Measurements from ENCODE around the gene TAS2R7.
"Not testable (repeated sequence)": the region's sequence is repeated elsewhere in the genome, so short reads cannot be mapped to it uniquely, and the experiment has no call there.

TAS2R7 gene

GRCh38 chr12:10802587-10802986 lies at the start of gene TAS2R7:
TAS2R7 (minus strand) TSS chr12:10802627; CDS start chr12:10802570, 57 bp downstream.
- no peak for DNase-seq (ENCODE audit: low spot score)

DNA sequence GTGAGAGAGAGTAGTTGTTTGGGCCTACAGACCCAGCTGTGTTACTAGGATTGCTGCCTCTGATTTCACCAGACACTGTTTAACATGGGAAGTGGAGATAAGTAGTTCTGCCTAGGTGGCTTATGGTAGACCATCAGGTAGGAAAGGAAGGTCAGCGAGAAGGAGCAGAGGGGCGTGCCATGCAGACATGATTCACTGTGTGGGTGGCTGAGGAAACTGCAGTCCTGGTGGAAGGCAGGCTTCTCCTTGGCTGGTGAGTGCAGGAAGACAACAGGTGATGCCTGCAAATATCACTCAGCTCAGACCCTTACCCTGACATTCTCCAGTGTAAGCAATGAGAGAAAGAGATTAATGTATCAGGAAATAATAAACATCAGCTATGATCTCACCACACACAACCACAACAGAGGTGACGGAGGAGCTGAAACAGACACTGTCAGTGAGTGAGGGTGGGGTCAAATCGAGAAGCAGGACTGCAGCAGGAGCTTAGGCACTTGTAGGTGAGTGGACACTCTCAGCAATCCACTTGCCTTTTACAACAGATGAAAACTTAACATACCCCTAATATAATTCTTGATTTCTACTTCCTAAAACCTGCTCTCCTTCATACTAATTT lies 48.9 kb upstream of the TAS2R7 start:
- no peak for DNase-seq (ENCODE audit: low spot score)

- DNase-seq (ENCODE audit: low spot score) = peak; percentile 2
These were observed 47.0 kb upstream of the TAS2R7 start, which contains the start of gene PRR4 for GRCh38 chr12:10849425-10849878. PRR4 (minus strand) TSS chr12:10849475; CDS start chr12:10849437, 38 bp downstream.

- DNase-seq (ENCODE audit: low spot score) = no peak
These were observed 45.3 kb upstream of the TAS2R7 start for GRCh38 chr12:10847744-10848143.

GRCh38 chr12:10842862-10843261 lies 40.4 kb upstream of the TAS2R7 start:
- DNase-seq (ENCODE audit: low spot score) = no peak

GRCh38 chr12:10838461-10838860 lies 36.0 kb upstream of the TAS2R7 start:
- DNase-seq (ENCODE audit: low spot score) = no peak

- DNase-seq (ENCODE audit: low spot score) = no peak
These were observed 27.6 kb upstream of the TAS2R7 start for GRCh38 chr12:10829994-10830393.

GRCh38 chr12:10826258-10826657 lies 23.8 kb upstream of the TAS2R7 start, which contains the start of gene TAS2R10:
TAS2R10 (minus strand) TSS chr12:10826358; CDS start chr12:10826269, 89 bp downstream.
- DNase-seq (ENCODE audit: low spot score) = no peak

GRCh38 chr12:10824957-10825356 lies 22.5 kb upstream of the TAS2R7 start:
- DNase-seq (ENCODE audit: low spot score) = no peak

GRCh38 chr12:10811883-10812536 lies 9.6 kb upstream of the TAS2R7 start:
- no peak for DNase-seq (ENCODE audit: low spot score)

- DNase-seq (ENCODE audit: low spot score) = no peak
These were observed 7.6 kb upstream of the TAS2R7 start, which contains the start of gene TAS2R9 for GRCh38 chr12:10810068-10810467. TAS2R9 (minus strand) TSS chr12:10810168; CDS start chr12:10810075, 93 bp downstream.

- DNase-seq (ENCODE audit: low spot score) = no peak
These were observed 4.8 kb upstream of the TAS2R7 start, which contains the start of gene TAS2R8 for GRCh38 chr12:10807186-10807585. TAS2R8 (minus strand) TSS chr12:10807286; CDS start chr12:10806980, 306 bp downstream.

- DNase-seq (ENCODE audit: low spot score) = no peak
These were observed 686 bp downstream of the TAS2R7 start for GRCh38 chr12:10801741-10802140.

- no peak for DNase-seq (ENCODE audit: low spot score)
These were observed 8.2 kb downstream of the TAS2R7 start for GRCh38 chr12:10794222-10794621.

DNA sequence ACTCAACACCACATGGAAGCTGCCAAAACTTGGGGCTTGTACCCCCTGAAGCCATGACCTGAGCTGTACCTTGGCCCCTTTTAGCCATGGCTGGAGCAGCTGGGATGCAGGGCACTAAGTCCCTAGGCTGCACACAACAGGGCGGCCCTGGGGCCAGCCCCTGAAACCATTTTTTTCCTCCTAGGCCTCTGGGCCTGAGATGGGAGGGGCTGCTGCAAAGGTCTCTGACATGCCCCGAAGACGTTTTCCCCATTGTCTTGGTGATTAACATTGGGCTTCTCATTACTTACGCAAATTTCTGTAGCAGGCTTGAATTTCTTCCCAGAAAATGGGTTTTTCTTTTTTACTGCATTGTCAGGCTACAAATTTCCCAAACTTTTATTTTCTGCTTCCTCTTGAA lies 10.7 kb downstream of the TAS2R7 start:
- DNase-seq (ENCODE audit: low spot score) = not testable (repeated sequence)

GRCh38 chr12:10783252-10783651 lies 19.2 kb downstream of the TAS2R7 start:
- no peak for DNase-seq (ENCODE audit: low spot score)

GRCh38 chr12:10779103-10779502 lies 23.3 kb downstream of the TAS2R7 start:
- no peak for DNase-seq (ENCODE audit: low spot score)

DNA sequence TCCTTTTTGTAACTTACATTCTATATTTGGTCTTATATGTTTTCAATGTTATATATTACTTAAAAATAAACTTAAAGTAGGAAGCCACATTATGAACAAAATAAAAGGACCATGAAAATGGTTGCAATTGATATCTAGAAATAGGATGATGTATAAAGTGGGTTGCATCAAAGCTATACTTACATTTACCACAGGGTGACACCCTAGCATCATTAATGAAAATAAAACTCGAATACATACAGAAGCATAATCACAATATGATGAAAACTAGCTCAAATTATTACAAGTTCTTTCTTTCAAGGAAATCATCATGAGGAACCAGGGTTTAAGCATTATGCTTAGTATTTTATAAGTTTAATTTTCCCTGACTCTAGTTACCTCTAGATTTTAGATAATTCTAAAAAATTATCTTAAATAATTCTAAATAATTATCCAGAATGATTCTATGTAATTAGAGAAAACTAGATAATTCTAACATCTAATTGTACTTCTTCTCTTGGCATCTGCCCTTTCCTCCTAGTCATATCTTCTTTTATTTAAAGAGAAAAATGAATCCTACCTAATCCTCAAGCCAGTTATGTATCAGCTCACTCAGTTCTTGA lies 31.2 kb downstream of the TAS2R7 start:
- peak; percentile 42 for DNase-seq (ENCODE audit: low spot score)

- no peak for DNase-seq (ENCODE audit: low spot score)
These were observed 42.8 kb downstream of the TAS2R7 start for GRCh38 chr12:10759657-10760056.

- no peak for DNase-seq (ENCODE audit: low spot score)
These were observed 46.2 kb downstream of the TAS2R7 start for GRCh38 chr12:10756194-10756593.

- no peak for DNase-seq (ENCODE audit: low spot score)
These were observed 49.4 kb downstream of the TAS2R7 start for GRCh38 chr12:10753059-10753458.
